Body of pancreas (tissue), 4 donors: ENCODE measurements around the gene TAF1C.

Experiments used
- CTCF ChIP-seq, 7 experiments: fragments of 450-650 bp in 4 of 7; fragments of 200-600 bp in 3 of 7; sonication (generic) in 3 of 7; IDR thresholded peaks; one replicate each; pipeline ENCODE4 v1.5.1; 2016 to 2019; ENCODE audit warnings: antibody characterized with exemption in 7 of 7
- POLR2A ChIP-seq, 3 donors: fragments of 450-650 bp; IDR thresholded peaks; one replicate each; pipeline ENCODE4 v1.6.1; 2016; ENCODE audit warnings: antibody characterized with exemption in 3 of 3, mild to moderate bottlenecking in 2 of 3

- no peak for TF ChIP-seq CTCF (IDR thresholded peaks at IDR 0.05)
- no peak for TF ChIP-seq POLR2A (IDR thresholded peaks at IDR 0.05)
Observed at GRCh38 chr16:84182680-84183571, 3.9 kb downstream of the TAF1C start.
